Erythroblast (primary cell): Measurements from ENCODE around the gene SGSH.

Experiments used
- GATA1 ChIP-seq: IDR thresholded peaks from 2 replicates; pipeline ENCODE4 v1.6.1; 2011; ENCODE audit warnings: low read depth, mild to moderate bottlenecking, control low read depth, low read length, moderate library complexity
- POLR2A ChIP-seq: IDR thresholded peaks from 2 replicates; pipeline ENCODE4 v1.6.1; 2011; ENCODE audit warnings: mild to moderate bottlenecking, low read length

- TF ChIP-seq POLR2A, result no peak
- no peak for TF ChIP-seq GATA1
These were observed 32.6 kb downstream of the SGSH start for GRCh38 chr17:80187515-80187941.
